Measurements from ENCODE around the gene FYN.
A peak's percentile ranks its signal among the peaks of the same experiment; 100 is the strongest.

The FYN gene

GRCh38 chr6:111620169-111620568 is 253.1 kb downstream of the FYN start:
- no peaks in the 10 kb centered on the region for H4K20me1 ChIP-seq (ENCODE audit: insufficient read depth, low read length)
- no peak overlapping the region for H3K27ac ChIP-seq (ENCODE audit: low read length)
- H3K79me2 ChIP-seq (ENCODE audit: insufficient read depth, low read length), result no peaks in the 10 kb centered on the region
- no peak for TF ChIP-seq EZH2 (IDR thresholded peaks at IDR 0.05; ENCODE audit: borderline replicate concordance, low read depth, low read length, severe bottlenecking)
- TF ChIP-seq, protein P1, sequence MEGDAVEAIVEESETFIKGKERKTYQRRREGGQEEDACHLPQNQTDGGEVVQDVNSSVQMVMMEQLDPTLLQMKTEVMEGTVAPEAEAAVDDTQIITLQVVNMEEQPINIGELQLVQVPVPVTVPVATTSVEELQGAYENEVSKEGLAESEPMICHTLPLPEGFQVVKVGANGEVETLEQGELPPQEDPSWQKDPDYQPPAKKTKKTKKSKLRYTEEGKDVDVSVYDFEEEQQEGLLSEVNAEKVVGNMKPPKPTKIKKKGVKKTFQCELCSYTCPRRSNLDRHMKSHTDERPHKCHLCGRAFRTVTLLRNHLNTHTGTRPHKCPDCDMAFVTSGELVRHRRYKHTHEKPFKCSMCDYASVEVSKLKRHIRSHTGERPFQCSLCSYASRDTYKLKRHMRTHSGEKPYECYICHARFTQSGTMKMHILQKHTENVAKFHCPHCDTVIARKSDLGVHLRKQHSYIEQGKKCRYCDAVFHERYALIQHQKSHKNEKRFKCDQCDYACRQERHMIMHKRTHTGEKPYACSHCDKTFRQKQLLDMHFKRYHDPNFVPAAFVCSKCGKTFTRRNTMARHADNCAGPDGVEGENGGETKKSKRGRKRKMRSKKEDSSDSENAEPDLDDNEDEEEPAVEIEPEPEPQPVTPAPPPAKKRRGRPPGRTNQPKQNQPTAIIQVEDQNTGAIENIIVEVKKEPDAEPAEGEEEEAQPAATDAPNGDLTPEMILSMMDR (IDR thresholded peaks at IDR 0.05; ENCODE audit: borderline replicate concordance, extremely low read depth, low read length, poor library complexity, severe bottlenecking), result no peak
- H3K9ac ChIP-seq (ENCODE audit: low read depth, low read length), result no peak overlapping the region
- no peak overlapping the region for H3K4me2 ChIP-seq (ENCODE audit: insufficient read depth, low read length)
- no peaks in the 10 kb centered on the region for H3K36me3 ChIP-seq (ENCODE audit: insufficient read depth, low read length)
- peak; percentile 45; the same call in 1 of the 3 replicates for ATAC-seq (ENCODE audit: insufficient read depth, low read depth)
- no peaks in the 10 kb centered on the region for H3K27me3 ChIP-seq (ENCODE audit: insufficient read depth, low read length, poor library complexity)
- DNase-seq, result no peak
- H3K9me3 ChIP-seq (ENCODE audit: insufficient read depth, low read length, severe bottlenecking), result no peaks in the 10 kb centered on the region
- no peaks in the 10 kb centered on the region for H3K4me1 ChIP-seq (ENCODE audit: insufficient read depth, low read length)
- no peak overlapping the region for H3K4me3 ChIP-seq (ENCODE audit: low read depth in 1 of 2, low read length in 2 of 2)
- no peak overlapping the region for H2AFZ ChIP-seq (ENCODE audit: low read depth, low read length)

- H3K79me2 ChIP-seq (ENCODE audit: insufficient read depth, low read length), result no peaks in the 10 kb centered on the region
- H3K4me1 ChIP-seq (ENCODE audit: insufficient read depth, low read length), result no peaks in the 10 kb centered on the region
- H3K36me3 ChIP-seq (ENCODE audit: insufficient read depth, low read length), result no peaks in the 10 kb centered on the region
- no peak overlapping the region for H3K4me3 ChIP-seq (ENCODE audit: low read depth in 1 of 2, low read length in 2 of 2)
- H3K4me2 ChIP-seq (ENCODE audit: insufficient read depth, low read length), result no peak overlapping the region
- H3K27ac ChIP-seq (ENCODE audit: low read length), result no peak overlapping the region
- no peak overlapping the region for H3K9ac ChIP-seq (ENCODE audit: low read depth, low read length)
- H3K27me3 ChIP-seq (ENCODE audit: insufficient read depth, low read length, poor library complexity), result no peaks in the 10 kb centered on the region
- H2AFZ ChIP-seq (ENCODE audit: low read depth, low read length), result no peak overlapping the region
- no peak for DNase-seq
- no peaks in the 10 kb centered on the region for H4K20me1 ChIP-seq (ENCODE audit: insufficient read depth, low read length)
- no peaks in the 10 kb centered on the region for H3K9me3 ChIP-seq (ENCODE audit: insufficient read depth, low read length, severe bottlenecking)
- ATAC-seq (ENCODE audit: insufficient read depth, low read depth), result no peak
- TF ChIP-seq, protein P1 (IDR thresholded peaks at IDR 0.05; ENCODE audit: borderline replicate concordance, extremely low read depth, low read length, poor library complexity, severe bottlenecking), result no peak
- no peak for TF ChIP-seq EZH2 (IDR thresholded peaks at IDR 0.05; ENCODE audit: borderline replicate concordance, low read depth, low read length, severe bottlenecking)
Measured at GRCh38 chr6:111618407-111618806, 254.8 kb downstream of the FYN start.

DNA sequence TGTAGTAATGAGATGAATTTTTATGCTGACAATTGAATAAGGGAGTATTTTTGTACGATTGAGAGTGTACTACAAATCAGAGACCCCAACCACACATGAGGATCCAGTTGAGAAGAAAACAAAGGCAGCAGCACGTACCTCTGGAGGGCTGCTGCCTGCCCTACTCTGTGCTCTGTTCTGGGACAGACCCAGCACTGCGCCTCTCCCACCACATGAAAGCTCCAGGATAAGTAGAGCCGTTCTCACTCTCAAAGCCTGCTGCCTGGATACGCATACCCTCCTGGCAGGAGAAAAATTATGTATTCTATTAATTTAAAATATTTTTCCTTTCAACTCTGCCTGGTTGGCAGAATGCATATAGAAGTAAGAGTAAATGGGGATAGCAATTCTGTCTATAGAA is 256.1 kb downstream of the FYN start:
- no peak for TF ChIP-seq EZH2 (IDR thresholded peaks at IDR 0.05; ENCODE audit: borderline replicate concordance, low read depth, low read length, severe bottlenecking)
- TF ChIP-seq, protein P1 (IDR thresholded peaks at IDR 0.05; ENCODE audit: borderline replicate concordance, extremely low read depth, low read length, poor library complexity, severe bottlenecking), result no peak
- Histone ChIP-seq H3K36me3 (ENCODE audit: insufficient read depth, low read length) (no peaks in the 10 kb centered on the region), H4K20me1 (ENCODE audit: insufficient read depth, low read length) (no peaks in the 10 kb centered on the region), H2AFZ (ENCODE audit: low read depth, low read length) (no peak overlapping the region), H3K9ac (ENCODE audit: low read depth, low read length) (no peak overlapping the region), H3K27me3 (ENCODE audit: insufficient read depth, low read length, poor library complexity) (no peaks in the 10 kb centered on the region), H3K4me2 (ENCODE audit: insufficient read depth, low read length) (no peak overlapping the region), H3K27ac (ENCODE audit: low read length) (no peak overlapping the region), H3K4me1 (ENCODE audit: insufficient read depth, low read length) (no peaks in the 10 kb centered on the region), H3K4me3 (ENCODE audit: low read depth in 1 of 2, low read length in 2 of 2) (no peak overlapping the region), H3K79me2 (ENCODE audit: insufficient read depth, low read length) (no peaks in the 10 kb centered on the region), H3K9me3 (ENCODE audit: insufficient read depth, low read length, severe bottlenecking) (no peaks in the 10 kb centered on the region)
- ATAC-seq (ENCODE audit: insufficient read depth, low read depth) (peak; percentile 72), DNase-seq (no peak)
